GM12878 (cell line): ENCODE measurements around the gene COL6A3. TPM values are rescaled to one million over a fixed set of nuclear protein-coding genes. Genes with fewer than 3 reads are reported as not detected.

ENCODE experiments used
- ATAC-seq: fragments of 200-7000 bp; cut with Tn5 transposase; 3 replicates; pipeline ENCODE4 v1.9.1; 2020; ENCODE audit warnings: mild to moderate bottlenecking, moderate library complexity
- BruUV-seq: library from RNA; stranded (reverse); fragments of 400-500 nt; replicated peaks from 2 replicates; lab custom pipeline; 2021; lab: Mats Ljungman, UMichigan
- CTCF ChIA-PET: fragments of 300-600 bp; sonication (Branson Sonifier 250); formaldehyde crosslinking; extraction: SDS; loops from one replicate; lab custom pipeline; 2021; ENCODE audit warnings: inconsistent platforms; lab: Yijun Ruan, JAX
- POLR2A ChIA-PET: fragments of 350-600 bp; formaldehyde crosslinking; extraction: SDS; loops from one replicate; lab custom pipeline; 2021; ENCODE audit warnings: inconsistent platforms; lab: Charles Lee
- RAD21 ChIA-PET: fragments of 300-600 bp; sonication (Branson Sonifier 250); formaldehyde crosslinking; loops from one replicate; lab custom pipeline; 2023; ENCODE audit warnings: antibody characterized with exemption; ENCODE audit not compliant: unreplicated experiment; lab: Charles Lee
- SMC1A ChIA-PET: fragments of 300-600 bp; sonication (Branson Sonifier 250); formaldehyde crosslinking; loops from one replicate; lab custom pipeline; 2023; ENCODE audit not compliant: unreplicated experiment, uncharacterized antibody; lab: Charles Lee
- DNase-seq: peaks from one replicate; pipeline ENCODE4 v3.0.0-alpha.2; 2011; ENCODE audit warnings: low read depth, low spot score
- FAIRE-seq: peaks from 3 replicates; lab custom pipeline; 2011; peaks lifted over from hg19 to GRCh38; lab: Jason Lieb, UNC
- H2AFZ ChIP-seq: 2 replicates; pipeline ENCODE4 v1.6.0; 2011; ENCODE audit warnings: low read depth, low read length, control low read depth; ENCODE audit not compliant: control insufficient read depth
- H3K27ac ChIP-seq: 2 replicates; pipeline ENCODE4 v1.5.1; 2011; ENCODE audit warnings: control low read depth; ENCODE audit not compliant: control insufficient read depth, insufficient read depth
- H3K27me3 ChIP-seq, 2 experiments: replicated peaks in 1 of 2; 2 replicates each; pipeline versions ENCODE4 v1.6.0 to v1.6.1; 2011; ENCODE audit warnings: low read length in 1 of 2; ENCODE audit not compliant: control insufficient read depth in 2 of 2, insufficient read depth in 2 of 2
- H3K36me3 ChIP-seq, 2 experiments: 2 replicates each; pipeline ENCODE4 v1.5.1; 2011; ENCODE audit warnings: low read length in 1 of 2; ENCODE audit not compliant: control insufficient read depth in 2 of 2, insufficient read depth in 2 of 2
- H3K4me1 ChIP-seq: 2 replicates; pipeline ENCODE4 v1.6.1; 2011; ENCODE audit warnings: mild to moderate bottlenecking, low read length, moderate library complexity, mixed read lengths; ENCODE audit not compliant: control insufficient read depth, insufficient read depth
- H3K4me2 ChIP-seq: 2 replicates; pipeline ENCODE4 v1.6.0; 2011; ENCODE audit warnings: control low read depth; ENCODE audit not compliant: control insufficient read depth, insufficient read depth
- H3K4me3 ChIP-seq: fragments of 200-600 bp; sonication (generic); 2 replicates; pipeline ENCODE4 v1.5.1; 2016
- H3K79me2 ChIP-seq: 2 replicates; pipeline ENCODE4 v1.6.0; 2011; ENCODE audit warnings: low read length; ENCODE audit not compliant: control insufficient read depth, insufficient read depth
- H3K9ac ChIP-seq: 2 replicates; pipeline ENCODE4 v1.8.0; 2011; ENCODE audit warnings: low read length, control low read depth, mixed read lengths; ENCODE audit not compliant: control insufficient read depth, insufficient read depth
- H3K9me3 ChIP-seq: replicated peaks from 3 replicates; pipeline ENCODE4 v1.5.1; 2011; ENCODE audit warnings: mild to moderate bottlenecking, low read length; ENCODE audit not compliant: control insufficient read depth, insufficient read depth
- H4K20me1 ChIP-seq: 2 replicates; pipeline ENCODE4 v1.6.0; 2011; ENCODE audit not compliant: control insufficient read depth, insufficient read depth
- CBX5 ChIP-seq: sonication (generic); IDR thresholded peaks from 2 replicates; pipeline ENCODE4 v1.6.1; 2016; ENCODE audit warnings: low read depth, moderate library complexity, mild to moderate bottlenecking, inconsistent platforms
- EED ChIP-seq: sonication (generic); IDR thresholded peaks from 2 replicates; pipeline ENCODE4 v1.6.1; 2016; ENCODE audit warnings: antibody characterized with exemption, low read depth
- HSF1 ChIP-seq: fragments of 150-350 bp; IDR thresholded peaks from 2 replicates; pipeline ENCODE4 v1.6.1; 2014; ENCODE audit warnings: mild to moderate bottlenecking, low read depth, low read length
- JUND ChIP-seq: IDR thresholded peaks from 2 replicates; pipeline ENCODE4 v1.6.1; 2012; ENCODE audit warnings: low read depth, mild to moderate bottlenecking, low read length, improper control_type of control experiment, moderate library complexity
- NFIC ChIP-seq: IDR thresholded peaks from 2 replicates; pipeline ENCODE4 v1.6.1; 2012; ENCODE audit warnings: low read depth, mild to moderate bottlenecking, inconsistent platforms, low read length, moderate library complexity
- NR2C1 ChIP-seq: fragments of 450-650 bp; IDR thresholded peaks from 2 replicates; pipeline ENCODE4 v1.6.1; 2017; ENCODE audit warnings: antibody characterized with exemption, mild to moderate bottlenecking, moderate library complexity
- POLR2AphosphoS2 ChIP-seq: IDR thresholded peaks from 2 replicates; pipeline ENCODE4 v1.6.1; 2011; ENCODE audit warnings: low read depth, mild to moderate bottlenecking, low read length, improper control_type of control experiment, moderate library complexity
- RBBP5 ChIP-seq: fragments of 200-600 bp; sonication (generic); conservative IDR thresholded peaks from 2 replicates; pipeline ENCODE4 v1.6.1; 2016
- SKIL ChIP-seq: fragments of 450-650 bp; IDR thresholded peaks from 2 replicates; pipeline ENCODE4 v1.6.1; 2017; ENCODE audit warnings: mild to moderate bottlenecking, low read depth, inconsistent platforms; ENCODE audit not compliant: poor library complexity, severe bottlenecking
- WGBS: methylation state at CpG from one replicate; pipeline ENCODE4 v1.1.6; 2016; ENCODE audit warnings: low lambda C conversion rate; ENCODE audit not compliant: insufficient replicate concordance, insufficient coverage; ENCODE audit errors: missing lambda C conversion rate; 5-methylcytosine and 5-hydroxymethylcytosine counted together
- in situ Hi-C: fragments of 300-500 bp; cut with MboI; formaldehyde crosslinking; loops from 9 replicates; pipeline ENCODE4 v1.14.3; 2018; ENCODE audit warnings: mixed read lengths
- intact Hi-C: fragments of 100-400 bp; cut with micrococcal nuclease; formaldehyde crosslinking; loops from one replicate; pipeline ENCODE4 v1.14.2; 2022; ENCODE audit not compliant: unreplicated experiment
- polyA plus RNA-seq, 11 experiments: library from polyadenylated mRNA; depleted of rRNA in 4 of 11; unstranded in 6 of 11; stranded (reverse) in 5 of 11; fragments of >200 nt; fragmentation: Nextera tagmentation in 4 of 11; fragmentation: Illumina TruSeq in 1 of 11; extraction: Ambion mirVana in 4 of 11; extraction: Trizol in 1 of 11; gene quantifications; 1 replicate in 1 of 11; 2 replicates in 10 of 11; pipeline versions ENCODE4 v1.2.1 to v1.2.3, GENCODE V29; 2011 to 2016; ENCODE audit warnings: inconsistent platforms in 2 of 11, missing spikeins in 2 of 11, low read depth in 1 of 11
- total RNA-seq, 4 experiments: library from RNA; depleted of rRNA in 3 of 4; stranded (reverse); fragments of >200 nt in 3 of 4; fragmentation: Illumina TruSeq in 1 of 4; extraction: Trizol in 1 of 4; gene quantifications; 2 replicates each; pipeline versions ENCODE4 v1.2.1 to v1.2.3, GENCODE V29; 2013 to 2021

Gene COL6A3
- total and polyA plus RNA-seq, 10 of the 15 experiments (the other 5 are each of a cell fraction or from before 2014, with no cell fraction given): 0.01 to 0.51 (median 0.09) TPM; not detected in 4

DNA sequence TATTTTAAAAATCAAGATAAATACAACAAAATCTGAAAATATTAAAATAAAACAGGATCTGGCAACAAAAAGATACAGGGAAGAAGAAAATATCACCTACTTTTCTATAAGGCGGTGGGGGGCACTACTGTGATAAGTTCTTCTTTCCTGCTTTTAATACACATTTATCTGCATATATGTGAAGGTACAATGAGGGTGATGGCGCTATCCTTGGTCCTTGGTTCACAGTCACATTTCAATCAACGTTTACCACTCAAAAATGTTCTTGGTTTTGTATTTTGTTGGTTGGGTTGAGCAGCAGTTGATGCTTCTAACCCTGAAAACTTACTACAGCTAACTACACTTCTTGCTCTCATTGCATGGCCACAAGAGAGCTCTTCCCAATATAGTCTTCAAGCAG, 112.4 kb downstream of the COL6A3 start:
- ATAC-seq (no peak), FAIRE-seq (no peak), DNase-seq (no peak)
- ChIA-PET POLR2A (no interaction called here), SMC1A (no interaction called here), CTCF (no interaction called here), RAD21 (no interaction called here)
- H3K27me3 ChIP-seq: no peaks in the 10 kb centered on the region
- H3K4me3 ChIP-seq: no peak overlapping the region
- no peak overlapping the region for H3K4me2 ChIP-seq
- H3K36me3 ChIP-seq: no peaks in the 10 kb centered on the region
- no peaks in the 10 kb centered on the region; the same call in 2 of the 3 replicates for H3K9me3 ChIP-seq
- no peaks in the 10 kb centered on the region for H3K4me1 ChIP-seq
- no TSS peak for BruUV-seq
- WGBS: 14% methylated on average over 3 of the region's 3 CpGs
- H3K79me2 ChIP-seq: no peaks in the 10 kb centered on the region
- H3K27ac ChIP-seq: no peak overlapping the region
- TF ChIP-seq POLR2AphosphoS2: no peak
- no peak for TF ChIP-seq JUND
- TF ChIP-seq RBBP5: no peak
- no peak for TF ChIP-seq EED
- no peak for TF ChIP-seq NR2C1
- TF ChIP-seq NFIC: no peak
- in situ Hi-C loops (no loop called here), intact Hi-C loops (no loop called here)
- no peak overlapping the region for H3K9ac ChIP-seq
- no peak overlapping the region for H2AFZ ChIP-seq
- H4K20me1 ChIP-seq: no peaks in the 10 kb centered on the region

DNA sequence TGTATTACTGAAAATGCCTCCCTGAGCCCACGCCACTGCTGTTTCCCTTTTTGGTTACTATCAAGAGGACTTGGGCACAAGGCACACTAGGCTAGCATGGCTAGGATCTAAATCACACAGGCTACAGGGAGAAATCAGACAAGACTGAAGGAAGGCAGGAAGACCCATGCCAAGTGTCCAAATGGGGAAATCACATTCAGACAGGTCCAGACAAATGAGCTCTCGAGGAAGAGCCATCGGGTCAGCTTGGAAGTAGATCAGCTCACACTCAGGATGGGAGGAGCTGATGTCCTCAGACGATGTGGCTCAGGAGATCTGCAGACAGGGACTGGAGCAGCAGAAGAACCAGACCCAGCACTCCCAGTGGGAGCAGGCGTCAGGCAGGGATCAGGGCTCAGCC, 113.2 kb downstream of the COL6A3 start:
- Histone ChIP-seq H3K4me3 (no peak overlapping the region), H3K36me3 (no peaks in the 10 kb centered on the region), H3K27ac (no peak overlapping the region), H3K27me3 (no peaks in the 10 kb centered on the region), H4K20me1 (no peaks in the 10 kb centered on the region), H3K79me2 (no peaks in the 10 kb centered on the region), H3K4me1 (no peaks in the 10 kb centered on the region), H3K9ac (no peak overlapping the region), H3K9me3 (no peaks in the 10 kb centered on the region; the same call in 2 of the 3 replicates), H3K4me2 (no peak overlapping the region), H2AFZ (no peak overlapping the region)
- 17% methylated on average over 5 of the region's 5 CpGs for WGBS
- FAIRE-seq: no peak
- ChIA-PET SMC1A (no interaction called here), CTCF (no interaction called here), RAD21 (no interaction called here), POLR2A (no interaction called here)
- DNase-seq: no peak
- ATAC-seq: no peak
- in situ Hi-C loops (no loop called here), intact Hi-C loops (no loop called here)
- no TSS peak for BruUV-seq
- TF ChIP-seq HSF1 (no peak), NFIC (no peak), SKIL (no peak), CBX5 (no peak)
